HFFc6 (cell line): ENCODE measurements around the gene CHAT. TPM values are rescaled to one million over a fixed set of nuclear protein-coding genes. Genes with fewer than 3 reads are reported as not detected.

Source experiments
- DNase-seq: peaks from one replicate; pipeline ENCODE4 v3.0.0-alpha.2; 2018
- H3K27ac Mint-ChIP-seq: 2 replicates; pipeline ENCODE4 v1.8.0; 2020; ENCODE audit warnings: mild to moderate bottlenecking, mixed read lengths
- H3K27me3 Mint-ChIP-seq: 2 replicates; pipeline ENCODE4 v1.8.0; 2021; ENCODE audit warnings: mild to moderate bottlenecking, moderate library complexity, mixed read lengths; ENCODE audit not compliant: insufficient read depth
- H3K36me3 Mint-ChIP-seq: 2 replicates; pipeline ENCODE4 v1.8.0; 2021; ENCODE audit warnings: low read depth, mixed read lengths
- H3K4me1 Mint-ChIP-seq: 2 replicates; pipeline ENCODE4 v1.8.0; 2020; ENCODE audit warnings: low read depth, mixed read lengths
- H3K4me3 Mint-ChIP-seq: 2 replicates; pipeline ENCODE4 v1.8.0; 2020; ENCODE audit warnings: mild to moderate bottlenecking, moderate library complexity, mixed read lengths
- H3K9me3 Mint-ChIP-seq: 2 replicates; pipeline ENCODE4 v1.8.0; 2020; ENCODE audit warnings: mild to moderate bottlenecking, mixed read lengths
- CTCF ChIP-seq: fragments of 200-600 bp; sonication (generic); IDR thresholded peaks from 2 replicates; pipeline ENCODE4 v1.5.0; 2021; ENCODE audit warnings: antibody characterized with exemption, mild to moderate bottlenecking
- total RNA-seq, 6 experiments: library from RNA; stranded (reverse); fragmentation: NEBNext Ultra II Directional; extraction: Animal tissue kit (Norgen Biotek cat#: 25700); gene quantifications; 2 replicates in 1 of 6; 3 replicates in 5 of 6; pipeline ENCODE4 v1.2.3, GENCODE V29; 2021

Gene CHAT
- total RNA-seq, 6 experiments from 2014 or later = not detected

GRCh38 chr10:49711481-49711880 is 97.6 kb downstream of the CHAT start:
- DNase-seq = no peak
- Mint-ChIP-seq H3K27ac (no peak overlapping the region), H3K9me3 (no peaks in the 10 kb centered on the region), H3K36me3 (no peaks in the 10 kb centered on the region), H3K4me1 (no peaks in the 10 kb centered on the region), H3K4me3 (no peak overlapping the region), H3K27me3 (peaks cover 45% of the 10 kb centered on the region)
- no peak for TF ChIP-seq CTCF

DNA sequence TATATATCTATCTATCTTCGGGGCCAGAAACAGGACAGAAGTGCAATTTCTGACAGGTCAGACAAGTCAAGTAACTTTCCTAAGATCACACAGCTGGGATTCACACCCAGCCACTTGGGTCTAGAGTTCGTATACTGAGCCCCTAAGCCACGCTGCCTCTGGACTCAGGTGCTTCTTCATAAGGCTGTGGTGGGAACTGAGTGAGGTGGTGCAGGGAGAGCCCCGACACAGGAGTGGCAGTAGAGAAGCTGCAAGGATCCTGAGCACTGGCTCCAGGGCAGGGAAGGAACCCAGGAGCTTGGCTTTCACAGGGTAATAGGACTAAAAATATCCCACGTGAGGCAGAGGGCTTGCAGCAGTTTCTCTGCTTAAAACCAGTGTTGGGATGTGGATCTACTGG is 99.4 kb downstream of the CHAT start:
- H3K4me1 Mint-ChIP-seq = no peaks in the 10 kb centered on the region
- H3K4me3 Mint-ChIP-seq = no peak overlapping the region
- H3K36me3 Mint-ChIP-seq = no peaks in the 10 kb centered on the region
- H3K27me3 Mint-ChIP-seq = peaks cover 44% of the 10 kb centered on the region
- no peak for DNase-seq
- no peak for TF ChIP-seq CTCF
- no peaks in the 10 kb centered on the region for H3K9me3 Mint-ChIP-seq
- no peak overlapping the region for H3K27ac Mint-ChIP-seq

Other genes with a start within 250 kb of the CHAT start
- under 1 TPM in 5 of 6 experiments, not detected in 1; 0.10 to 0.35 (median 0.14) TPM for gene DRGX, start 217.9 kb upstream of the CHAT start, total RNA-seq
- 10 to 100 TPM; 52.5 to 97.5 (median 59.3) TPM for gene ERCC6, start 74.9 kb upstream of the CHAT start, total RNA-seq
- gene SLC18A3, start 3.7 kb upstream of the CHAT start, total RNA-seq = not detected
- gene C10orf53, start 65.6 kb downstream of the CHAT start, total RNA-seq = not detected
- under 1 TPM in 5 of 6 experiments, not detected in 1; 0.05 to 0.19 (median 0.17) TPM for gene OGDHL, start 148.3 kb downstream of the CHAT start, total RNA-seq